Measurements from ENCODE around the gene ADCY9. TPM values are rescaled to one million over a fixed set of nuclear protein-coding genes. Genes with fewer than 3 reads are reported as not detected.

ADCY9 gene
- total and polyA plus RNA-seq, 8 donors: 9.8 to 61.1 (median 12.9) TPM

GRCh38 chr16:3999479-4000325 is 116.5 kb downstream of the ADCY9 start:
- DNase-seq (peak in 3 of 4 donors; percentile 56 to 84 (median 74)), ATAC-seq (peak; percentile 62)
- no peak for TF ChIP-seq CTCF (IDR thresholded peaks at IDR 0.05)
- Histone ChIP-seq H3K4me1 (peaks cover 3% of the 10 kb centered on the region in 2 donors), H3K9me3 (no peaks in the 10 kb centered on the region), H3K4me3 (no peak overlapping the region), H3K36me3 (no peaks in the 10 kb centered on the region), H3K27me3 (no peaks in the 10 kb centered on the region), H3K27ac (peak overlapping the region; percentile 41 to 69)
- intact Hi-C loops (cut with DNase I): no loop called here

GRCh38 chr16:3998793-3999478 is 117.3 kb downstream of the ADCY9 start:
- no peaks in the 10 kb centered on the region for H3K36me3 ChIP-seq
- intact Hi-C loops (cut with DNase I): no loop called here
- no peaks in the 10 kb centered on the region for H3K9me3 ChIP-seq
- H3K4me3 ChIP-seq: no peak overlapping the region
- peak; percentile 50 for ATAC-seq
- no peak for TF ChIP-seq CTCF (IDR thresholded peaks at IDR 0.05)
- peaks cover 3% of the 10 kb centered on the region in 2 donors for H3K4me1 ChIP-seq
- H3K27me3 ChIP-seq: no peaks in the 10 kb centered on the region
- peak overlapping the region; percentile 41 to 69 for H3K27ac ChIP-seq
- DNase-seq: peak in 2 of 4 donors; percentile 55 to 67

- DNase-seq: no peak
- no peaks in the 10 kb centered on the region for H3K27me3 ChIP-seq
- TF ChIP-seq CTCF (IDR thresholded peaks at IDR 0.05): no peak
- H3K36me3 ChIP-seq: no peaks in the 10 kb centered on the region
- no peak overlapping the region for H3K4me3 ChIP-seq
- intact Hi-C loops (cut with DNase I): no loop called here
- no peak overlapping the region for H3K27ac ChIP-seq
- peaks cover 3% of the 10 kb centered on the region in 2 donors for H3K4me1 ChIP-seq
- no peak for ATAC-seq
- no peaks in the 10 kb centered on the region for H3K9me3 ChIP-seq
Observed at GRCh38 chr16:3997231-3997841, 118.9 kb downstream of the ADCY9 start.

- intact Hi-C loops (cut with DNase I): no loop called here
- no peak overlapping the region for H3K27ac ChIP-seq
- TF ChIP-seq CTCF (IDR thresholded peaks at IDR 0.05): no peak
- H3K4me1 ChIP-seq: peaks cover 3% of the 10 kb centered on the region in 2 donors
- no peaks in the 10 kb centered on the region for H3K36me3 ChIP-seq
- H3K27me3 ChIP-seq: no peaks in the 10 kb centered on the region
- ATAC-seq (no peak), DNase-seq (no peak)
- no peaks in the 10 kb centered on the region for H3K9me3 ChIP-seq
- H3K4me3 ChIP-seq: no peak overlapping the region
Observed at GRCh38 chr16:3995001-3995400, 121.2 kb downstream of the ADCY9 start.

Measured in left lung (tissue), 10 donors.